Forelimb muscle (tissue), 1 donor: ENCODE measurements around the gene GTF2F1. TPM values are rescaled to one million over a fixed set of nuclear protein-coding genes. Genes with fewer than 3 reads are reported as not detected.
"Not testable (repeated sequence)": the region's sequence is repeated elsewhere in the genome, so short reads cannot be mapped to it uniquely, and the experiment has no call there.

Source experiments
- DNase-seq: peaks from one replicate; pipeline ENCODE4 v3.0.0-alpha.2; 2013; ENCODE audit warnings: low read depth
- polyA plus RNA-seq: library from polyadenylated mRNA; unstranded; fragments of 120-200 nt; gene quantifications from one replicate; pipeline ENCODE4 v1.2.1, GENCODE V29; 2013; ENCODE audit not compliant: insufficient read length

The GTF2F1 gene, protein sequence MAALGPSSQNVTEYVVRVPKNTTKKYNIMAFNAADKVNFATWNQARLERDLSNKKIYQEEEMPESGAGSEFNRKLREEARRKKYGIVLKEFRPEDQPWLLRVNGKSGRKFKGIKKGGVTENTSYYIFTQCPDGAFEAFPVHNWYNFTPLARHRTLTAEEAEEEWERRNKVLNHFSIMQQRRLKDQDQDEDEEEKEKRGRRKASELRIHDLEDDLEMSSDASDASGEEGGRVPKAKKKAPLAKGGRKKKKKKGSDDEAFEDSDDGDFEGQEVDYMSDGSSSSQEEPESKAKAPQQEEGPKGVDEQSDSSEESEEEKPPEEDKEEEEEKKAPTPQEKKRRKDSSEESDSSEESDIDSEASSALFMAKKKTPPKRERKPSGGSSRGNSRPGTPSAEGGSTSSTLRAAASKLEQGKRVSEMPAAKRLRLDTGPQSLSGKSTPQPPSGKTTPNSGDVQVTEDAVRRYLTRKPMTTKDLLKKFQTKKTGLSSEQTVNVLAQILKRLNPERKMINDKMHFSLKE
- 59.2 TPM for polyA plus RNA-seq

DNA sequence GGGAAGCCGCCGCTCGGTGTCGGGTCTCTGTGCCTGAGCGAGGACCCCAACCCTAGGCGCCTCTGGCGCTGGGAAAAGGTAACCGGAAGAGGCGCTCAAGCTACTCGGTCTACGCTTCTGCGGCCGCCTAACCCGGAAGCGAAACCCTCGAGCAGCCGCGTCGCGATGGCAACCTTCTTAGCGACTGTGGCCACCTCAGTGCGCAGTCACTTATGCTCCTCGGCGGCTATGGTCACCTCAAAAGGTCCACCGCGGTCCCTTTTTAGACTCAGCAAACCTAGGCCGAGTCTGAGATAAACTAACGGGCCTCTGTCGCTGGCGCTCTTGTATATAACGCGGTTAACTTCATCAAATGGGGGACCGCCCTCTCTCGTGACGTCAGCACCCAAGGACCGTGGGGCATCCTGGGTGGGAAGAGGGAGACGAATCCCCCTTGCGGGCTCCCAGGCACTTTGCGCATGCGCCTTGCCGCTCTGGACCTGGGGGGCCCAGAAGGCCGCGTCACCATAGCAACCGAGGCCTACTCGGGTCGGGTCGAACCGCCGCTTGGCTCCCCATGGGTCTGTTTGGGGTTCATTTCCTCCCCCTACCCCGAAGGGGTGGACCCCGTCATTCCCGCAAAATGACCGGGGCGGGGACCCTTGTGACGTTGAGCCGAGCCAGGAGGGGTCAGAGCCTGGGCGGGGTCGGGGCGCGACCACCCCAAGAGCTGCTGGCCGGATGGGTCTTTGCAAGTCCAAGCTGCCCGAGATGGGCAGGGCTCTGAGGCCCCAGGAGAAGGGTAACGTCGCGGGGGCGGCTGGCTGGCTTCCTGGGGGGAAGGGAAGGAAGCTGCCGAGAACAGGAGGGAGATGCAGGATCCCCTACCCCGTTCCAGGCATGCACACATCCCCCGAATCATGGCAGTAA is at the start of gene GTF2F1:
Gene GTF2F1 (minus strand): TSS at position 91 of the 909 bp plus-strand sequence. CDS start 169 bp downstream, outside the sequence.
- DNase-seq: peak; percentile 89

DNA sequence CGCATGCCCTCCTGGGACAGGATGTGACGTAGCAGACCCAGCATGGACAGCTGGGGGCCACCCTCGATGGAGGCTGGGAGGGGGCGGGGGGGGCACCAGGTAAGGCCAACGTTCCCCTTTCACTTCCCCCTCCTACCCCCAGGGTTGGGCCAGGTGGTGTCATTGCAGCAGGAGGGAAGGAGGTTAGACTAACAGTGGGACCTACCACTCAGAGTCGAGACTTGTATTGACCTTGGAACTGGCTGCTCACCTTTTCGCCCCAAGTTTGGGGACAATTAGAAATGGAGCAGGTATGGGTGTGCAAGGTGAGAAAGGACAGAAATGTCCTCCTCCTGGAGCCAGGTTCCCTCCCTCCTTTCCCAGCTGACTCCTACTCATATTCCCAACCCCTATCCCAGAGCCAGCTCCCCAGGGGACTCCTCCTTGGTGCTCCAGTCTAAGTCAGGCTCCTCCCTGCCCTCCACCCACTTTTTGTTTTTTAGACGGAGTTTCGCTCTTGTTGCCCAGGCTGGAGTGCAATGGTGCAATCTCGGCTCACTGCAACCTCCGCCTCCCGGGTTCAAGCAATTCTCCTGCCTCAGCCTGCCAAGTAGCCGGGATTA is 49.2 kb upstream of the GTF2F1 start:
- no peak for DNase-seq

DNA sequence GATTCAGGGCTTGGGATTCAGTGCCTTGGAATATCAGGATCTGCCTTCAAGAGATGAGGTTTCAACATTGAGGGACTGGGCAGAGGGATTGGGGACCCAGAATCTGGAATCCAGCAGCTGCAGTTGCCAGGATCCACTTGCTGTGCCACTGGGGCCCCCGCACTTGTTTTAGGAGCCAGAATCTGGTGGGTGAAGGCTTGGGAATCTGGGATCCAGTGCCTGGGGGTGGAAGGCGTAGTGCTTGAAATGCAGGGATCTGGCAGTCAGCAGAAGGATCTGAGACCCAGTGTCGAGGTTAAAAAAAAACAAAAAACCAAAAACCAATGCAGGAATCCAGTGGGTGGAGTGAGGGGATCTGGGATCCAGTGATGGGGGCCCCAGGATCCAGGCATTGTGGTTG is 47.9 kb upstream of the GTF2F1 start:
- DNase-seq: no peak

DNA sequence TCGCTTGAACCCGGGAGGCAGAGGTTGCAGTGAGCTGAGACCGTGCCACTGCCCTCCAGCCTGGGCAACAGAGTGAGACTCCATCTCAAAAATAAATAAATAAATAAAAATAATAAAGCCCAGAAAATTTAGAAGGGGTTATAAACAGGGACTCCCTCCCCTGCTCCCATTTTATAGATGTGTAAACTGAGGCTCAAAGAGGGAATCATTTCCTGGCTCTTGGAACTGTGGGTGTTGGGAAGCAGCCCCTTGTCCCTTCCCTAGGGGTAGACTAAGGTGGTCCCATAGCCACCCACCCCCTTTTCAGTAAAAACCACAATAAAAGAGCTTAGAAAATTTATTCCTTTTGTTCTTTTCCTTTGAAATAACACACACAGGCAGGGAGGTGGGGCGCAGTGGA is 46.8 kb upstream of the GTF2F1 start:
- DNase-seq: no peak

DNA sequence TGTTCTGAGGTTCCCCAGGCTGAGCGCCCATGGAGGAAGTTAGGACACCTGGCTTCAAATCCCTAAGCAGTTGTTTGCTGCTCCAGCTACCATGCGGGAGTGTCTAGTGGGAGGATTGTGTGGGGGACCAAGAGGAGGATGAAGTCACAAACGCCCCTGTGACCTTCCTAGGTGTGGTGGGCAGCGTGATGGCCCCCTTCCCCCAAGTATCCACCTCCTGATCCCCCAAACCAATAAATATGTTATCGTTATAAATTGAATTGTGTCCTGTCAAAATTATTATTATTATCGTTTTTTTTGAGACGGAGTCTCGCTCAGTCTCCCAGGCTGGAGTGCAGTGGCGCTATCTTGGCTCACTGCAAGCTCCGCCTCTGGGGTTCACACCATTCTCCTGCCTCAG is 40.7 kb upstream of the GTF2F1 start, which contains the start of gene SLC25A41:
Gene SLC25A41 (minus strand): TSS at position 101 of the 400 bp plus-strand sequence. CDS start 70 bp downstream, at position 31.
- no peak for DNase-seq

DNA sequence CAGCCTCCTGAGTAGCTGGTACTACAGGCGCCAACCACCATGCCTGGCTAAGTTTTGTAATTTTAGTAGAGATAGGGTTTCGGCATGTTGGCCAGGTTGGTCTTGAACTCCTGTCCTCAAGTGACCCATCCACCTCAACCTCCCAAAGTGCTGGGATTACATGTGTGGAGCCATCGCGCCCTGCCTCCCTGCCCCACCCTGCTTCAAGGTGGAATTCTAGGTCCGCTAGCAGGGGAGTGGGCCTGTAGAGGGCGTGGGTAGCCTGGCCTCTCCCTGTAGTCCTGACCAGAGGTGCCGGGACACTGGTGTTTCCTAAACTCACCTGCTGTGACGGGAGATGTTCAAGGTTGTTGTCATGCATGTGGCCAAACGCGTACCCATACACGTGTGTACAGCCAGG is 40.2 kb upstream of the GTF2F1 start:
- DNase-seq: no peak

DNA sequence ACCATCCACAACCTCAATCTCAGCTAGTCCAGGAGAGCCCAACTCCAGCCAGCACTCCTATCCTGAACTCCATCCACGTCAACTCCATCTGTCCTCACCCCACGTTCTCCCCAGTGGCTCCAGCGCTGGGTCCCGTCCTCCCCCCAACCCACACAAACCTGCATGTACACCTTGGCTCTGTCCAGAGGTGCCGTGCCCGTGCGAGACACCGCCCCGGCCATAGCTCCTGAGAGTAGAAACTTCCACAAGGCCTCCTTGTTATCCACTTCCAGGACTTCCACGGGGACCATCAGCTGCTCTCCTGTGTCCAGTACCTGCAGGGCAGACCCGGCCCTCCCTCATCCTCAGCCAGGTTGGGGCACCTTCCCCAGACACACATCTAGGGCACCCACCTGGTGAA is 38.9 kb upstream of the GTF2F1 start:
- no peak for DNase-seq

DNA sequence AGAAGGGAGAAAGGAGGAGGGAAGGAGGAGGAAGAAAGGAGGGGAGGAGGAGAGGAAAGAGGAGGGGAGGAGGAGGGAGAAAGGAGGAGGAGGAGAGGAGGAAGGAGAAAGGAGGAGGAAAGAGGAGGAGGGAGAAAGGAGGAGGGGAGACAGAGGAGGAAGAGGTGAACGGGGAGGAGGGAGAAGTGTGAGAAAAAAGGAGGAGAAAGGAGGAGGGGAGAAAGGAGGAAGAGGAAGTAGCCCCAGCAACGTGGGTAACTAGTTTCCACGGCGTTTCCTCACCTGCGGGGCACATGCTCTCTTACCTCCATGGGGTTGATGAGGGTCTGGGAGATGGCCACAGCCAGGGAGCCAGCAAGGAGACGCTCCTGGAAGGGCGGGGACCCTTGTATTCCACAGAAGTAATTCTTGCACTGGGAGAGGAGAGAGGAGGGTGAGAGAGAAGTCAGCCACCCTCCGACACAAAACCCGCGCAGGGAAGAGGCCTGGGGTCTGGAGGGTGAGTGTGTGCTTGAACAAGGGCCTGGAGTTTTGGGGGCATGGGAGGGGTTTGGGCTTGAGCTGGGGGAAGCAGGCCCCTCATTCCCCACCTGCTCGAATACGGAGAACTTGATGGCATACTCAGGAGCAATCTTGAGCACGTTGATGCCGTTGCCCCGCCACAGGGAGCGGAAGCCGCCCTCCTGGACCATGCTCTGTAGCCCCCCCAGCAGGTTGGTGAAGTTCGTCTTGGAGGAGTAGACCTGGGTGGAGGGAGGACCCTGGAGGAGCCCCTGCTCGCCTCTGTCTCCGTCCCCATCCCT is 36.7 kb upstream of the GTF2F1 start:
- no peak for DNase-seq

DNA sequence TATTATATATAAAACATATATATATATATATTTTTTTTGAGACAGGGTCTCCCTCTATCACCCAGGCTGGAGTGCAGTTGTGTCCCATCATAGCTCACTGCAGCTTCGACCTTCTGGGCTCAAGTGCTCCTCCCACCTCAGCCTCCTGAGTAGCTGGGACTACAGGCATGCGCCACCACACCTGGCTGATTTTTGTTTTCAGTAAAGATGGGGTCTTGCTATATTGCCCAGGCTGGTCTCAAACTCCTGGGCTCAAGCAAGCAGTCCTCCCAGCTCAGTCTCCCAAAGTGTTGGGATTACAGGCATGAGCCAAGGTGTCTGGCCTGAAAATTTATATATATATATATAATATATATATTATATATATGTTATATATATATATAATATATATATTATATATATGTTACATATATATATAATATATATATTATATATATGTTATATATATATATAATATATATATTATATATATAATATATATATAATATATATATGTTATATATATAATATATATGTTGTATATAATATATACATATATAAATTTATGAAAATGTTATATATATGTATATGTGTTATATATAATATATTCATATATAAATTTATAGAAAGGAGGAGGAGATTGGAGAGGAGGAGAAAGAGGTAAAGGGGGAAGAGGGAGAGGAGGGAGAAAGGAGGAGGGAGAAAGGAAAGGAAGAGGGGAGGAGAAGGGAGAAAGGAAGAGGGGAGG is 35.9 kb upstream of the GTF2F1 start:
- DNase-seq: not testable (repeated sequence)

DNA sequence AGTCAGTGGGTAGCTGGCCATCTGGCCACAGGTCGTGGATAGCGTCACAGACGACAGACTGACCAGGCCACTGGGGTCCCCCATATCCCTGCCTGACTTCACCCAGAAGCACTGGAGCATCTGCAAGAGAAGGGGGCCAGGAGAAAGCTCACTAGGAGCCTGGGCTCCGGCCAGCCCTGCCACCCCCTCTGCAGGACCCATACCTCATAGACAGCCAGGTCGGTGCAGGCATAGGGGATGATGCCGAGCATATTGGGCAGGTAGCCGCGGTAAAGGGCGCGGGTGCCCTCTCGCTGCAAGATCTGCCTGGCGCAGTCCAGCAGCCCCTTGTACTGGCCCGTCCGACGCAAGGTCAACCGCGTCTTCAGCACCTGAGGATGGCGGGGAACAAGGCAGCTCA is 34.2 kb upstream of the GTF2F1 start:
- DNase-seq: no peak

DNA sequence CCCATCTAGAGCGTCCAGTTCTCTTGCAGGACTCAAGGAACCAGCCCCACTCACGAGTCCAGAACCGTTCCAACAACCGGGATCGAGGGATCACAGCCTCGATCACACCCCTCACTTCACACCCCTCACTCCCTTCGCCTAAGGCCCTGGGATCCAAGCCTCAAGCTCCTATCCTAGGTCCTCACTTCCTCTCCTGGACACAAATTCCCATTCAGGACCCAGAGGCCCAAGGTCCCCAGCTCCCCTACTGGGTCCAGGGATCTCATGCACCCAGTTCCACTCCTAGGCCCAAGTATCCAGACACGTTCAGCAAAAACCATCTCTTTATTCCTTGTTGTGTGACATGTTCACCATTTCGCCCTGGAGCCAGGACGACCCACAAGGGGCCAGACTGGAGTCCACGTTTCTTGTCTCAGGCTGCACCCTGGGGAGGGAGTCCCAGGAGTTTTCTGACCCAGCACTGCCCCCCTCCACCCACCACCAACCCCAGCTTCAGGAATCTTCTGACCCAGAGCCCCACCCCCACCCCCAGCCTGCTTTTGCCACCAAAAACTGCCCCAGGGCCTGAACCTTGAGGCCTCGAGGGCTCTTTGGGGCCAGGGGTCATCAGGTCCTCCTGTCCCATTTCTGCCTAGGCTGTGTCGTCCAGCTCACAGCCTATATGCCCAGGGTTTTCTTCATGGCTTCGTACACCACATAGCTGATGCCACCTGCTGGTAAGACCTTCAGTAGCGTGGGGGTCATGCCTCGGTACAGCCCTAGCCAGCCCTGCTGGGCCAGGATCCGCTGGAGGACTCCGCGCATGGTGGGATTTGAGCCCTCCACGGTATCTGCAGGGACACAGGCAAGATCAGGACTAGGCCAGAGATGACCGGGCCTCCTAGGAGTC is 33.0 kb upstream of the GTF2F1 start:
- no peak for DNase-seq

DNA sequence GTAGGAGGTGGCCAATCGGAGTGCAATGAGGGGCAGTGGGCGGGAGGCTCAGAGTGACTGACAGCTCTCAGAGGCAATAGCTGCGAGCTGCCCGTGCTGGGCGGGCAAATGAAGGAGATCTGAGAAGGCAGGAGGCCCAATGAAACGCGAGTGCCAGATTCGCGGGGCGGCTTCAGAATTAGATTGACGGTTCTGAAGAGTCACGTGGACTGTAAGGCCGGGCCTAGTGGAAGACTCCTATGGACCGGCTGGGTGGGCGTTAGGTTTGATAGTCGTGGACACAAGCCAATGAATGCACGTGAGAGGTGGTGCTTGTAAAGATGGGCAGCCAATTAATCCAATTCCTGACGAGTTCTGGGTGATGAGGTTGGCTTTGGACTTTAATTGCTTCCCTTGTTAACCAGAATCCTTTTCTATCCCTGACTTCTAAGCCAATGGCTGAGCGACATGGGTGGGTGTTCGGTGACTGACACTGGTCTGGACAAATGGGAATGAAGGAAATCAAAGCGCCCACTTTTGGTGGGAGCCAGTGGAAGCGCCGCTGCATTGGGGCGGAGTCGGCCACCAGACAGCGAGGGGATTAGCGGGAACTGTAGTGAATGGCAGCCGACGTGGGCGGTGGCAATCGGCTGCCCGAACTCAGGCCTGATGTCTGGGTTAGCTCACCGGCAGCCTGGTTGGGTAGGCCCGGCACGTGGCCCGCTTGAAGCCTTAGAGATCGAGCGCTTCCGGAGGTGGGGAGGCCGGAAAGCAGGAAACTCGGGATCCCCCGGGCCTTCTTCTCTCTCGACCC is 32.2 kb upstream of the GTF2F1 start:
- DNase-seq: peak; percentile 100

DNA sequence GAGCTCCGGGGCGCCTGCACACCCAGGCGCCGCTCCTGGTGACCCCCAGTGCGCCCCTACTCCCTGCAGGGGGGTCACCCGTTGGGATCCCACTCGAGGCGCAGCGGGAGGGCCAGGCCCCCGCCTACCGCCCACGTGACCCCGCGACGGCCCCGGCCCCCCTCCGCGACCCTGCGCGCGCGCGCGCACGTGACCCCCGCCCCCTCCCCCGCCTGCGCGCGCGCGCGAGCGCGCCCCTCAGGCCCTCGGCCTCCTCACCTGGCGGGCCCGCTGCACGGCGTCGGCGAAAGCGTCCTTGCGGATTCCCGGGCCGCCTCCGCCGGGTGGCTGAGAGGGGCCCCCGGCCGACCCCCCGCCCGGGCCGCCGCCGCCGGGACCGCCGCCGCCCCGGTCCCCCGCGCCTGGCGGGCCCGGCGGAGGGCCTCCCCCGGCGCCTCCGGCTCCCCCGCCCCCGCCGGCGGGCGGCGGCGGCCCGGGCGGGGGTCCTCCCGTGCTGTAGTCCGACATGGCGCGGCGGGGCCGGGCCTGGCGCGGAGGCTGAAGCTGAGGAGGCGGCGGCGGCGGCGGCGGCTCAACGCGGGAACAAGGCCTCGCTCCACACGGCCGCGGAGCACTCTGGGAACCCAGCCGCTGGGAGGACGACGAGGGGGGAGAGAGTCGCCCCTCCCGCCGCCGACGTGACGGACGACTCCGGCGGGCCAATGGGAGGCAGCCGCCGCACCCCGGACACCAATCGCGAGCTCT is 31.4 kb upstream of the GTF2F1 start, which contains the start of gene KHSRP:
Gene KHSRP (minus strand): TSS at position 617 of the 744 bp plus-strand sequence. CDS start 110 bp downstream, at position 507.
- no peak for DNase-seq

DNA sequence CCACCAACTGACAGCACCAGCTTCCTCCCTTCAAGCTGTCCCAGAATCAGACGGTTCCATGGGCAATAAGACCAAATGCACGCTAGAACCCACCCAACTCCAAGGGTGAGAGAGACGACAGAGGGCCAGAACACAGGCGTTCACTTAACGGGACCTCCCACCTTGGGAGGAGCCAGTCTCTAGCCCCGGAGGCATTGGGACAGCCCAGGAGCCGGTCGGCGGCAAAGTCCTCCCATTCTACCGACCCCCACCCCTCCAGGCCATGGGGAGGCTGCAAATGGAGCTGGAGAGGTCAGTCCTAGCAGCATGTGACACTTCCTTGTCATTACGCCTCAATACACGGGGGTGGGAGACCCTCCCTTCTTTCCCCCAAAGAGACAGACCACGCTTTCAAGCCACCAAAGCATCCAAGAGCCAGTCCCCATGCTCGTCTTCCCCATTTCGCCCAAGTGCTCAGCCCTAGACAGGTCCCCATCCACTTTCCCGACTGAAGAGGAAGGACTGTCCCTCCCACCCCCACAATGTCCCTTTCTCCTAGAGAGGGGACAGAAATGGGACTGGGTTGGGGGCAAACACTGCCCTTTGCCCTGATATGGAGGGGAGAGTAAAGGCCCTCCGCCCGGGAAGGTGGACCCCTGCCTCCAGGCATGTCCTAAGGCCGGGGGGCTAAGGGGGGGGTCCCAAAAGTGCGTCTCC is 30.7 kb upstream of the GTF2F1 start:
- DNase-seq: no peak

DNA sequence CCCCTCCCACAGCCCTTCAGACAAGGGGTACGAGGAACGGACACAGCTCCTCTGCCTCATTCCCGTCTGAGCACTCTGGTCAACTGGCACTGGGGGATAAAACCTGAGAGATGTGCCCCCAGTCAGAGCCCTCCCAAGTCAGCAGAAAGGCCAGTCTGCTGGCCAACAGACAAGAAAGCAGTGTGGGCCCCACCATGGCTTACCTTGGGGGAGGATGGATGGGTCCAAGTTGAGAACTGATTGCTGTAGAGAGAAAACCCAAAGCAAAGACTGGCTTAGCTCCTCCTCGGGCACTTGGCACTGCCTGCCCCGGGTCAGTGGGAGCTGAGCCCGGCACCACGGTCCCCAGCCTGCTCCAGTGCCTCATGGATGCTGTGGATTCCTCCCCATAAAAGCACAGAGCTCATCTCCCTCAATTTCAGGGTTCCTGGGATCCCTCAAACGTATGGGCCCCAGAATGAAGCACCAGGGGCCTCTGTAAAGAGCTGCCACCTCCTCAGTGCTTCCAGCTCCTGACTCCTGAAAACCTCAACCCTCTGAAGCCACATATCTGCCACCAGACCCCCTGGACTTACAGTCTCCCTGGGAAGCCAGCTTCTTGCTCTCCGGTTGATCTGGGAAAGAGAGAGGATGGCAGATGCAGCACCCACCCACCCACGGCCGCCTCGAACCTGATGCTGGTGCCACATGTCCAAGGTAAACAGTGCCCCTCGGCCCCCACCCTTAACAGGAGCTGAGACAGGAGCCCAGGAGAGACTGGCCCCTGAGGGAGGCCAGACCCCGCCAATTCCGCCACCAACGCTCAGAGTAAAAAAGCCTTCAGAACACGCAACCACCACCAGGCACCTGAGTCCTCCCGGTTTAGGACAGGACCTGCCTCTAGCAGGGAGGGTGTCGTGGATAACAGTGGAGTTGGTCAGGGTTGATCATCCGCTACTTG is 28.4 kb upstream of the GTF2F1 start:
- DNase-seq: no peak

DNA sequence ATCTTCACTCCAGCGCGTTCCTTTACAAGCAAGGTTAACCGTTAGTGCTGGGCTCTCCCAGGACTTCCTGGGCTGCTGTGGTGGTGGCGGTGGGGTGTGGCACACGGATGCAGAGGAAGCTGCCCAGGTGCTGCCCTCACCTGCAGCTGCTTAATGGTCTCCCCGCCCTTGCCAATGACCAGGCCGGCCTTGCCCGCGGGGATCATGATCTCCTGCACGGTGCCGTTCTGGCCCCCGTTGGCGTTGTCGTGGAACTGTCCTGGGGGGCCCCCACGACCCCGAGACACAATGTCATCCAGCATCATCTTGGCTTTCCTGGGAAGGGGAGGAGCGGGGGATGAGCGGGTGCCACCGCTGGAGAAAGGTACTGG is 25.6 kb upstream of the GTF2F1 start:
- DNase-seq: no peak
